PFSK-1 (cell line): ENCODE data around the gene ERC2.

Experiments
- FOXP2 ChIP-seq: optimal IDR thresholded peaks from 2 replicates; pipeline ENCODE3; 2011; ENCODE audit warnings: borderline replicate concordance, control low read depth, inconsistent platforms; ENCODE audit not compliant: insufficient read depth; ENCODE audit errors: extremely low read length, extremely low read depth
- TAF1 ChIP-seq: IDR thresholded peaks from 2 replicates; pipeline ENCODE4 v1.6.1; 2012; ENCODE audit warnings: low read length, control low read depth, borderline replicate concordance; ENCODE audit not compliant: insufficient read depth

GRCh38 chr3:55750525-55750924, 717.7 kb downstream of the ERC2 start:
- no peak for TF ChIP-seq FOXP2
- no peak for TF ChIP-seq TAF1
